ENCODE data around the gene PCDHGC4. TPM values are rescaled to one million over a fixed set of nuclear protein-coding genes. Genes with fewer than 3 reads are reported as not detected.

PCDHGC4 gene
- total and polyA plus RNA-seq, 2 donors (not counting 3 experiments of a cell fraction or from before 2014, with no cell fraction given), result 0.25 to 2.1 TPM

DNA sequence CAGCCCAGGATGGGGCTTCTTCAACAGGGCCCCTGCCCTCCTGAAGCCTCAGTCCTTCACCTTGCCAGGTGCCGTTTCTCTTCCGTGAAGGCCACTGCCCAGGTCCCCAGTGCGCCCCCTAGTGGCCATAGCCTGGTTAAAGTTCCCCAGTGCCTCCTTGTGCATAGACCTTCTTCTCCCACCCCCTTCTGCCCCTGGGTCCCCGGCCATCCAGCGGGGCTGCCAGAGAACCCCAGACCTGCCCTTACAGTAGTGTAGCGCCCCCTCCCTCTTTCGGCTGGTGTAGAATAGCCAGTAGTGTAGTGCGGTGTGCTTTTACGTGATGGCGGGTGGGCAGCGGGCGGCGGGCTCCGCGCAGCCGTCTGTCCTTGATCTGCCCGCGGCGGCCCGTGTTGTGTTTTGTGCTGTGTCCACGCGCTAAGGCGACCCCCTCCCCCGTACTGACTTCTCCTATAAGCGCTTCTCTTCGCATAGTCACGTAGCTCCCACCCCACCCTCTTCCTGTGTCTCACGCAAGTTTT is 27.6 kb downstream of the PCDHGC4 start:
- peaks cover 31% of the 10 kb centered on the region for H3K4me1 ChIP-seq (ENCODE audit: control insufficient read depth, extremely low read depth, insufficient read depth, low read length)
- peak overlapping the region; percentile 4 for H2AFZ ChIP-seq (ENCODE audit: low read depth, low read length)
- H3K36me3 ChIP-seq (ENCODE audit: control insufficient read depth in 2 of 2, extremely low read depth in 1 of 2, insufficient read depth in 2 of 2, low read length in 2 of 2), result peaks cover 2 to 8% of the 10 kb centered on the region in 2 experiments
- H3K27me3 ChIP-seq (ENCODE audit: control insufficient read depth in 2 of 2, insufficient read depth in 2 of 2, low read length in 2 of 2), result no peaks in the 10 kb centered on the region
- no TSS peak for BruUV-seq (replicated peaks)
- intact Hi-C loops (cut with micrococcal nuclease) (loop anchor here (1.0 to 2.0 kb wide), 2 partner anchors 36 to 48 kb away; no protein-coding TSS in a partner anchor), dilution Hi-C loops (cut with MboI; ENCODE audit: extremely low pct_ligation_motif_present, low sequenced_read_pairs) (no loop called here)
- ChIA-PET CTCF (interaction anchor here (1.0 to 9.8 kb wide), 22 partner anchors 9 to 289 kb away, joined by 3 to 158 read pairs (median 10); partner anchors contain the start of genes PCDHB14, PCDHGA10, PCDHGA11 and PCDHGA12), POLR2A (interaction anchor here (1.3 kb wide), 1 partner anchor 9 kb away, joined by 3 read pairs; no protein-coding TSS in a partner anchor)
- peak overlapping the region; percentile 30 for H3K9ac ChIP-seq (replicated peaks; ENCODE audit: extremely low read depth, insufficient read depth, low read length)
- FAIRE-seq (peak; percentile 31), DNase-seq (ENCODE audit: low read depth, low spot score) (peak; percentile 76)
- no peaks in the 10 kb centered on the region for H4K20me1 ChIP-seq (replicated peaks; ENCODE audit: control insufficient read depth, extremely low read depth, insufficient read depth, low read length)
- no peaks in the 10 kb centered on the region for H3K9me1 ChIP-seq (replicated peaks; ENCODE audit: control insufficient read depth, extremely low read depth, insufficient read depth, low read length)
- H3K4me2 ChIP-seq (ENCODE audit: insufficient read depth, low read length), result peak overlapping the region; percentile 71
- H3K4me3 ChIP-seq (replicated peaks in 1 of 3; ENCODE audit: insufficient read depth in 1 of 3, low read depth in 1 of 3, low read length in 3 of 3), result peak overlapping the region; percentile 44 to 51 (median 49)
- H3K9me3 ChIP-seq (replicated peaks; ENCODE audit: control insufficient read depth, insufficient read depth, low read length), result no peaks in the 10 kb centered on the region
- no peaks in the 10 kb centered on the region for H3K79me2 ChIP-seq (ENCODE audit: control insufficient read depth, insufficient read depth, low read length)
- TF ChIP-seq GATA2 (IDR thresholded peaks at IDR 0.05; ENCODE audit: insufficient read depth, insufficient read length, low read depth, low read length) (no peak), POLR2AphosphoS5 (IDR thresholded peaks at IDR 0.05; ENCODE audit: insufficient read depth, low read depth, low read length) (no peak)
- TF ChIP-seq, protein P1, sequence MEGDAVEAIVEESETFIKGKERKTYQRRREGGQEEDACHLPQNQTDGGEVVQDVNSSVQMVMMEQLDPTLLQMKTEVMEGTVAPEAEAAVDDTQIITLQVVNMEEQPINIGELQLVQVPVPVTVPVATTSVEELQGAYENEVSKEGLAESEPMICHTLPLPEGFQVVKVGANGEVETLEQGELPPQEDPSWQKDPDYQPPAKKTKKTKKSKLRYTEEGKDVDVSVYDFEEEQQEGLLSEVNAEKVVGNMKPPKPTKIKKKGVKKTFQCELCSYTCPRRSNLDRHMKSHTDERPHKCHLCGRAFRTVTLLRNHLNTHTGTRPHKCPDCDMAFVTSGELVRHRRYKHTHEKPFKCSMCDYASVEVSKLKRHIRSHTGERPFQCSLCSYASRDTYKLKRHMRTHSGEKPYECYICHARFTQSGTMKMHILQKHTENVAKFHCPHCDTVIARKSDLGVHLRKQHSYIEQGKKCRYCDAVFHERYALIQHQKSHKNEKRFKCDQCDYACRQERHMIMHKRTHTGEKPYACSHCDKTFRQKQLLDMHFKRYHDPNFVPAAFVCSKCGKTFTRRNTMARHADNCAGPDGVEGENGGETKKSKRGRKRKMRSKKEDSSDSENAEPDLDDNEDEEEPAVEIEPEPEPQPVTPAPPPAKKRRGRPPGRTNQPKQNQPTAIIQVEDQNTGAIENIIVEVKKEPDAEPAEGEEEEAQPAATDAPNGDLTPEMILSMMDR (IDR thresholded peaks at IDR 0.05; ENCODE audit: extremely low read depth in 1 of 2, insufficient read depth in 1 of 2, low read depth in 1 of 2, low read length in 2 of 2), result peak; percentile 89 to 94
- H3K27ac ChIP-seq (ENCODE audit: insufficient read depth, low read depth, low read length), result peak overlapping the region; percentile 19
